ENCODE results near the gene MED13L.
"Not testable (repeated sequence)": the region's sequence is repeated elsewhere in the genome, so short reads cannot be mapped to it uniquely, and the experiment has no call there.

The MED13L gene

GRCh38 chr12:116303929-116304328, 26.4 kb upstream of the MED13L start:
- DNase-seq (ENCODE audit: low read depth in 3 of 3, low spot score in 1 of 3): no peak

GRCh38 chr12:116303066-116303465, 25.6 kb upstream of the MED13L start:
- DNase-seq (ENCODE audit: low read depth in 3 of 3, low spot score in 1 of 3): no peak

GRCh38 chr12:116302166-116303058, 24.9 kb upstream of the MED13L start:
- no peak for DNase-seq (ENCODE audit: low read depth in 3 of 3, low spot score in 1 of 3)

- DNase-seq (ENCODE audit: low read depth in 3 of 3, low spot score in 1 of 3): no peak
Measured at GRCh38 chr12:116301621-116302020, 24.1 kb upstream of the MED13L start.

GRCh38 chr12:116299665-116300328, 22.3 kb upstream of the MED13L start:
- no peak for DNase-seq (ENCODE audit: low read depth in 3 of 3, low spot score in 1 of 3)

GRCh38 chr12:116299064-116299463, 21.6 kb upstream of the MED13L start:
- no peak for DNase-seq (ENCODE audit: low read depth in 3 of 3, low spot score in 1 of 3)

- DNase-seq (ENCODE audit: low read depth in 3 of 3, low spot score in 1 of 3): no peak
Measured at GRCh38 chr12:116298578-116298977, 21.1 kb upstream of the MED13L start.

- no peak for DNase-seq (ENCODE audit: low read depth in 3 of 3, low spot score in 1 of 3)
Measured at GRCh38 chr12:116297224-116297834, 19.8 kb upstream of the MED13L start.

GRCh38 chr12:116295327-116296263, 18.1 kb upstream of the MED13L start:
- DNase-seq (ENCODE audit: low read depth in 3 of 3, low spot score in 1 of 3): no peak

- no peak for DNase-seq (ENCODE audit: low read depth in 3 of 3, low spot score in 1 of 3)
Measured at GRCh38 chr12:116294454-116295165, 17.1 kb upstream of the MED13L start.

GRCh38 chr12:116293687-116294453, 16.4 kb upstream of the MED13L start:
- DNase-seq (ENCODE audit: low read depth in 3 of 3, low spot score in 1 of 3): no peak

- no peak for DNase-seq (ENCODE audit: low read depth in 3 of 3, low spot score in 1 of 3)
Measured at GRCh38 chr12:116291218-116291617, 13.7 kb upstream of the MED13L start.

- DNase-seq (ENCODE audit: low read depth in 3 of 3, low spot score in 1 of 3): no peak
Measured at GRCh38 chr12:116288735-116289134, 11.2 kb upstream of the MED13L start.

GRCh38 chr12:116287842-116288301, 10.4 kb upstream of the MED13L start:
- no peak for DNase-seq (ENCODE audit: low read depth in 3 of 3, low spot score in 1 of 3)

GRCh38 chr12:116284396-116284795, 6.9 kb upstream of the MED13L start:
- no peak for DNase-seq (ENCODE audit: low read depth in 3 of 3, low spot score in 1 of 3)

GRCh38 chr12:116283881-116284280, 6.4 kb upstream of the MED13L start:
- not testable (repeated sequence) for DNase-seq (ENCODE audit: low read depth in 3 of 3, low spot score in 1 of 3)

GRCh38 chr12:116282371-116283286, 5.1 kb upstream of the MED13L start:
- DNase-seq (ENCODE audit: low read depth in 3 of 3, low spot score in 1 of 3): no peak

GRCh38 chr12:116280595-116281290, 3.2 kb upstream of the MED13L start:
- no peak for DNase-seq (ENCODE audit: low read depth in 3 of 3, low spot score in 1 of 3)

All from stimulated activated CD4-positive, alpha-beta T cell treated with anti-CD3 and anti-CD28 coated beads, TNF-alpha, amount 100 ng/mL, for 1 hour (primary cell).